GM21526 (cell line): Measurements from ENCODE around the gene TTLL9.
"Not testable (repeated sequence)": the region's sequence is repeated elsewhere in the genome, so short reads cannot be mapped to it uniquely, and the experiment has no call there.

ENCODE experiments used
- ATAC-seq: cut with Tn5 transposase; IDR thresholded peaks from one replicate; pipeline ENCODE4 v1.9.1; 2021; ENCODE audit warnings: moderate library complexity; ENCODE audit not compliant: unreplicated experiment, low FRiP score

Gene TTLL9

DNA sequence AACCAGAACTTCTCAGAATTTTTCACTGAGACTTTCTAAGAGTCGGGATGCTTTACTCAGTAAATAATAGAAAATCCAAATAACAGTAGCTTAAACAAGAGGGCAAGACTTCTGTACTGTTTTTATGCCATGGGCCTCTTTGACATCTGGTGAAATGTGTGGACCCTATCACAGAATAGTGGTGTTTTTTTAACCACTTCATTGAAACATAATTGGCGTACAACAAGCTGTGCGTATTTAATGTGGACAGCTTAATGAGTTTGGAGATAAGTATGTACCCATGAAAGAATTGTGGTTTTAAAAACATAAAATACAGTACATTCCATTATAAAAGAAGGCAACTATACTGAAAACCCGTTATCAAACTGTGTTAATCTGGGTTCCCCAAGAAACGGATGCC is 43.7 kb downstream of the TTLL9 start:
- no peak for ATAC-seq

DNA sequence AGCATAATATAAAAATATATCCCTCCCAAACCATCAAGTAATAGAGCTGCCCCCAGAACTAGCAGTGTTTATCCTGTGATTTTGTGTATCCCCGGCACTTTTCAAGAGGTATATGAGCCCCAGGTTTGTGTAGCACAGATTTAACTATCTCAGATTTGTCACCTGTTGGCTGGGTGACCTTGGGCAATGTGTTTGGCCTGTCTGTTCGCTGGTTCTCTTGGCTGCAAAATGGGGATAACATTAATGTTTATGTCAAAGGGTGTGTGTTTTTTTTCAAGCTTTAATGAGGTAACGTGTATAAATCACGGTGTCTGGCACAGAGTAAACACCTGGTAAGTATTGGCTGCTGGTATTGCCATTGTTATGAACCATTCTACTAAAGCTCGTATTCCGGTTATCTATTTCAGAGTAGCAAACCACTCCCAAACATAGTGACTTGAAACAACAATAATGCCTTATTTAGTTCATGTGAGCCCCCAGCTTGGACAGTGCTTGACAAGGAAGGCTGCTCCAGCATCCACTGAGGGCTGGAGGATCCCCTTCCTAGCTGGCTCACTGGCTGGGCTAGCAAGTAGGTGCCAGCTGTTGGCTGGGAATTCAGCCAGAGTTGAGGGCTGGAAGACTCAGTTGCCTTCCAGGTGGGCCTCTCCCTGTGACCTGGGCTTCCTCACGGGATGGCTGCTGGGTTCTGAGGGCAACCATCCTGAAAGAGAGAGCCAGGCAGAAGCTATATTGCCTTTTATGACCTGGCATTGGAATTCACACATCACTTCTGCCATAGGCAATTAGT is 45.3 kb downstream of the TTLL9 start:
- ATAC-seq = no peak

- no peak for ATAC-seq
Measured at GRCh38 chr20:31916708-31917107, 46.3 kb downstream of the TTLL9 start.

- ATAC-seq = not testable (repeated sequence)
Measured at GRCh38 chr20:31917962-31918412, 47.6 kb downstream of the TTLL9 start.

DNA sequence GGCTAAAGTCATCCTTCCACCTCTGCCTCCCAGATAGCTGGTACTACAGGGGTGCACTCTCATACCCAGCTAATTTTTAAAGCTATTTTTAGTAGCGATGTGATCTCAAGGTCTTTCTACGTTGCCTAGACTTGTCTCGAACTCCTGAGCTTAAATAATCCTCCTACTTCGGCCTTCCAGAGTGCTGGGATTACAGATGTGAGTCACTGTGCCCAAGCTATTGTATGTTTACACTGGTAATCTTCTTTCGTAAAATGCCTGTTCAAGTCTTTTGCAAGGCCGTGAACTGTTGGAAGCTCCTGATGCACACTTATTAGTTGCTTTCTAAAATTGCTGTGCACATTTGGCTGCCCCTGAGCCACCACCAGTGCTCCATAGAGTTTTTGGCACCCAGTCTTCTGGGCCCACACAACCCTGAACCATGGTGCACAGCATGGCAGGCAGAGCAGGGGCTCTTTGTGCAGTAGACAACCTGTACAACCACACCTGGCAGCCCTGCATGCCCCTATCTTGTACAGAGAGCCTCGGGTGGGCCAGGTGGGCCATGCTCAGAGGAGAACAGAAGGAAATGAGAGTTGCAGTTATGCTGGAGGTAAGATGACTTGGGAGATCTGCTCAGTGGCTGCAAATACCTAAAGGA is 48.2 kb downstream of the TTLL9 start:
- no peak for ATAC-seq

DNA sequence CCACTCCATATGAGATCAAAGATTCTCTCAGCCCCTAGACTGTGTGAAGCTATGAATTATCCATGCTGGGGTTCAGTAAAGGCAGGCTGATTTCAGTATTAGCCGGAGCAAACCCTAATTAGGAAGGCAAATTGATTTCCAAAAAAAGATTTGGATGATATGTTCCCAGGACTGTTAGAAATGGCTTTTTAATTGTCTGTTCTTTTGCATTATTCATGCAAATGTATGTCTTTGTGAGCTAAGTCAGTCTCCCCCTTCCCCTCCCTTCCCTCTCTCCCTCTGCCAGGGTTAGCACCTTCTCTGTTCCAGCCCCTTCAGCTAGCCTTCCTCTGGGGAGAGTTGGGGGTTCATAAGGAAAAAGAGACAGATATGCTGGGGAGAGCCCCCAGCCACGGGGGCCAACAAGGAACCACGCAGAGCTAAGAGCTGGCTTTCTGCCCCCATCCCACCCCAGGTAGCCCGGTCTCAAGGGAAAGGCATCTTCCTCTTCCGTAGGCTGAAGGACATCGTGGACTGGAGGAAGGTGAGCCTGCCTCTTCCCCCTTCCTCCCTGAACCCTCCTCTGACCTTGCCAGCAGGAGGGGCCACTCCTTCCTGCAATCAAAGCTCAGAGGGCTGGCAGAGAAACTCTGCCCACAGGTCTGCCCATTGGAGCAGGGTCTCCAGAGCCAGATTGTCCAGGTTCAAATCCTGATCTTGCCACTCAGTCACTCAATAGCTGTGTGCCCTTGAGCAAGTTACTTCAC is 49.1 kb downstream of the TTLL9 start:
- no peak for ATAC-seq

- no peak for ATAC-seq
Measured at GRCh38 chr20:31920275-31920855, 49.9 kb downstream of the TTLL9 start.

DNA sequence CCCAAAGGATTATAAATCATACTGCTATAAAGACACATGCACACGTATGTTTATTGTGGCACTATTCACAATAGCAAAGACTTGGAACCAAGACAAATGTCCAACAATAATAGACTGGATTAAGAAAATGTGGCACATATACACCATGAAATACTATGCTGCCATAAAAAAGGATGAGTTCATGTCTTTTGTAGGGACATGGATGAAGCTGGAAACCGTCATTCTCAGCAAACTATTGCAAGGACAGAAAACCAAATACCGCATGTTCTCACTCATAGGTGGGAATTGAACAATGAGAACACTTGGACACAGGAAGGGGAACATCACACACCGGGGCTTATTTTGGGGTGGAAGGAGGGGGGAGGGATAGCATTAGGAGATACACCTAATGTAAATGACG is 51.0 kb downstream of the TTLL9 start:
- not testable (repeated sequence) for ATAC-seq

GRCh38 chr20:31922181-31922580 is 51.7 kb downstream of the TTLL9 start:
- no peak for ATAC-seq

GRCh38 chr20:31922588-31922987 is 52.2 kb downstream of the TTLL9 start:
- ATAC-seq = no peak

DNA sequence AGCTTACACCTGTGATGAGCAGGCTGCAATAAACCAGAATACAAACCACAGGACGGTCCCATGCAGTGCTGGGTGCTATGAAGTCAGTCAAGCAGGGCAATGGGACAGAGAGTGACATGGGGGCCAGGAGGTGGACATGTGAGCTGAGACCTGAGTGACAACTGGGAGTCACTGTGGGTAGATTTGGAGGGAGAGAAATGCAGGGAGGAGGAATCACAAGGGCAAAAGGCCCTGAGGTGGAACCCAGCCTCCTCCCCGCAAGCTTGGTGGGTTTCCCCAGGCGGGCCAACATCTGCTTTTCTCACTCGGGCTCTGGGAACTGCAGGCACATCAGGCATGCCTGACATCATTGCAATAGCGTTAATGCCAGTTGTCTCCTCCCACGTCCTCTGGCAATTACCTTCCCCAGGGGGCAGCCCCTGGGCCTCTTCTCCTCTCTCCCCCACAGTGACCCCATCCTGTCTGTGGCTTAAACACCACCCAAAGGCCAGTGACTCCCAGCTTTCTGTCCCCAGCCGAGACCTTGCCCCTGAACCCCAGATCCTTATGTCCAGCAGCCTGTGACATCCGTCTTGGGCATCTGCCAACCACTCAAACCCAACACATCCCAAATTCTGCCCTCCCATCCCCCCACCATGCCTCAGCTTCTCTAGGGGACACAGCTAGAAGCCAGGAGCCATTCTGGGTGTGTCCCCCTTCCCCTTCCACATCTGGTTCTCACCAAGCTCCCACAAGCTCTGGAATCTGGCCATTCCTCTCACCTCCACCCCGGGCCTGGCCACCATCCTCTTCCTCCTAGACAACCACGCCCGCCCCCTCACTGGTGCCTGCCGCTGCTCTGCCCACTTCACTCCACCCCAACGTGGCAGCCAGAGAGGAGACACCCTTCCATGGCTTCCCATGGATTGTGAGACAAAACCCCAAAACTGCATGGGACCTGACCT is 53.2 kb downstream of the TTLL9 start:
- ATAC-seq = peak; percentile 53

GRCh38 chr20:31924561-31924960 is 54.1 kb downstream of the TTLL9 start:
- ATAC-seq = no peak

- ATAC-seq = no peak
Measured at GRCh38 chr20:31925631-31926030, 55.2 kb downstream of the TTLL9 start.

DNA sequence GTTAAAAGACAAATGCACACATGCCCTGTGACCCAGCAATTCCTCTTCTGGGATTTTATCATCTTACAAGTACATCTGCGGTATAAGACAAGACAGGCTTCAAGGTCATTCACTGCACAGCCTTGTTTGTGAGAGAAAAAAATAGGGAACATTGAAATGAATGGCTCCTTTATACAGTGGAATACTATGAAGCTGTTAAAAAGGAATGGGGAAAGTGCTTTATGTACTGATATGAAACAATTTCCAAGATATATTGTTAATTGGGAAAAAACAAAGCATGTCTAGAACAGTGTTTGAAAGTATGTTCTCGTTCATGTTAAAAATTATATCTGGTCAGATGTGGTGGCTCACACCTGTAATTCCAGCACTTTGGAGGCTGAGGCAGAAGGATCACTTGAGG is 56.1 kb downstream of the TTLL9 start:
- ATAC-seq = no peak

- ATAC-seq = no peak
Measured at GRCh38 chr20:31927627-31928159, 57.3 kb downstream of the TTLL9 start.

GRCh38 chr20:31929631-31930030 is 59.2 kb downstream of the TTLL9 start:
- not testable (repeated sequence) for ATAC-seq

GRCh38 chr20:31930779-31931178 is 60.3 kb downstream of the TTLL9 start:
- ATAC-seq = no peak

- ATAC-seq = no peak
Measured at GRCh38 chr20:31933698-31934097, 63.3 kb downstream of the TTLL9 start.

- ATAC-seq = no peak
Measured at GRCh38 chr20:31934491-31934890, 64.1 kb downstream of the TTLL9 start.
